RWPE2 (cell line): ENCODE data around the gene GRM8.

Experiments
- ATAC-seq: fragments of 200-7000 bp; cut with Tn5 transposase; 3 replicates; pipeline ENCODE4 v1.9.1; 2021; ENCODE audit warnings: low read depth
- DNase-seq: peaks from one replicate; pipeline ENCODE4 v3.0.0-alpha.2; 2020; ENCODE audit warnings: low spot score
- H3K27ac ChIP-seq: fragments of 450-650 bp; 2 replicates; pipeline ENCODE4 v1.5.1; 2017; ENCODE audit warnings: mild to moderate bottlenecking; ENCODE audit not compliant: poor library complexity, severe bottlenecking
- H3K27me3 ChIP-seq: fragments of 250-450 bp; sonication (Bioruptor Pico); 2 replicates; pipeline ENCODE4 v1.5.1; 2021; ENCODE audit warnings: mild to moderate bottlenecking, moderate library complexity; ENCODE audit not compliant: insufficient read depth, poor library complexity, severe bottlenecking
- H3K36me3 ChIP-seq: fragments of 250-450 bp; sonication (Bioruptor Pico); 2 replicates; pipeline ENCODE4 v1.5.1; 2020; ENCODE audit warnings: low read depth, mild to moderate bottlenecking, moderate library complexity
- H3K4me1 ChIP-seq: fragments of 250-450 bp; sonication (Bioruptor Pico); 2 replicates; pipeline ENCODE4 v1.5.1; 2021; ENCODE audit warnings: mild to moderate bottlenecking, moderate library complexity; ENCODE audit not compliant: insufficient read depth, poor library complexity, severe bottlenecking
- H3K4me3 ChIP-seq: fragments of 250-450 bp; sonication (Bioruptor Pico); 2 replicates; pipeline ENCODE4 v1.5.1; 2021; ENCODE audit warnings: mild to moderate bottlenecking, moderate library complexity; ENCODE audit not compliant: severe bottlenecking
- H3K9me3 ChIP-seq: fragments of 250-450 bp; sonication (Bioruptor Pico); 2 replicates; pipeline ENCODE4 v1.5.1; 2021; ENCODE audit warnings: mild to moderate bottlenecking, moderate library complexity; ENCODE audit not compliant: severe bottlenecking
- CTCF ChIP-seq: fragments of 450-650 bp; IDR thresholded peaks from one replicate; pipeline ENCODE4 v1.5.1; 2017; ENCODE audit warnings: mild to moderate bottlenecking, moderate library complexity; ENCODE audit not compliant: poor library complexity, severe bottlenecking

Gene GRM8

GRCh38 chr7:127081539-127081938 is 171.2 kb downstream of the GRM8 start:
- Histone ChIP-seq H3K27ac (no peak overlapping the region), H3K9me3 (no peaks in the 10 kb centered on the region), H3K4me3 (no peak overlapping the region), H3K36me3 (no peaks in the 10 kb centered on the region), H3K27me3 (no peaks in the 10 kb centered on the region), H3K4me1 (no peaks in the 10 kb centered on the region)
- no peak for DNase-seq
- no peak for TF ChIP-seq CTCF
- ATAC-seq, result no peak

- Histone ChIP-seq H3K4me1 (no peaks in the 10 kb centered on the region), H3K9me3 (no peaks in the 10 kb centered on the region), H3K27ac (no peak overlapping the region), H3K36me3 (no peaks in the 10 kb centered on the region), H3K27me3 (no peaks in the 10 kb centered on the region), H3K4me3 (no peak overlapping the region)
- TF ChIP-seq CTCF, result no peak
- ATAC-seq, result no peak
- no peak for DNase-seq
Observed at GRCh38 chr7:127080576-127080975, 172.2 kb downstream of the GRM8 start.

GRCh38 chr7:127066974-127067373 is 185.8 kb downstream of the GRM8 start:
- Histone ChIP-seq H3K4me1 (no peaks in the 10 kb centered on the region), H3K27ac (no peak overlapping the region), H3K27me3 (no peaks in the 10 kb centered on the region), H3K4me3 (no peak overlapping the region), H3K9me3 (no peaks in the 10 kb centered on the region), H3K36me3 (no peaks in the 10 kb centered on the region)
- DNase-seq (no peak), ATAC-seq (no peak)
- no peak for TF ChIP-seq CTCF

- H3K36me3 ChIP-seq, result no peaks in the 10 kb centered on the region
- TF ChIP-seq CTCF, result no peak
- no peaks in the 10 kb centered on the region for H3K4me1 ChIP-seq
- no peak overlapping the region for H3K27ac ChIP-seq
- DNase-seq (no peak), ATAC-seq (no peak)
- H3K4me3 ChIP-seq, result no peak overlapping the region
- H3K9me3 ChIP-seq, result no peaks in the 10 kb centered on the region
- no peaks in the 10 kb centered on the region for H3K27me3 ChIP-seq
Observed at GRCh38 chr7:127059475-127059874, 193.3 kb downstream of the GRM8 start.

GRCh38 chr7:127057918-127058317 is 194.8 kb downstream of the GRM8 start:
- Histone ChIP-seq H3K36me3 (no peaks in the 10 kb centered on the region), H3K4me3 (no peak overlapping the region), H3K4me1 (no peaks in the 10 kb centered on the region), H3K27me3 (no peaks in the 10 kb centered on the region), H3K9me3 (no peaks in the 10 kb centered on the region), H3K27ac (no peak overlapping the region)
- DNase-seq (no peak), ATAC-seq (no peak)
- no peak for TF ChIP-seq CTCF
